ENCODE data around the gene ZNF182. TPM values are rescaled to one million over a fixed set of nuclear protein-coding genes. Genes with fewer than 3 reads are reported as not detected.
"Not testable (repeated sequence)": the region's sequence is repeated elsewhere in the genome, so short reads cannot be mapped to it uniquely, and the experiment has no call there.

Gene ZNF182
- total RNA-seq (2014; rRNA removed; shearing (Covaris generic)) = 3.5 and 9.1 TPM in 2 replicates

DNA sequence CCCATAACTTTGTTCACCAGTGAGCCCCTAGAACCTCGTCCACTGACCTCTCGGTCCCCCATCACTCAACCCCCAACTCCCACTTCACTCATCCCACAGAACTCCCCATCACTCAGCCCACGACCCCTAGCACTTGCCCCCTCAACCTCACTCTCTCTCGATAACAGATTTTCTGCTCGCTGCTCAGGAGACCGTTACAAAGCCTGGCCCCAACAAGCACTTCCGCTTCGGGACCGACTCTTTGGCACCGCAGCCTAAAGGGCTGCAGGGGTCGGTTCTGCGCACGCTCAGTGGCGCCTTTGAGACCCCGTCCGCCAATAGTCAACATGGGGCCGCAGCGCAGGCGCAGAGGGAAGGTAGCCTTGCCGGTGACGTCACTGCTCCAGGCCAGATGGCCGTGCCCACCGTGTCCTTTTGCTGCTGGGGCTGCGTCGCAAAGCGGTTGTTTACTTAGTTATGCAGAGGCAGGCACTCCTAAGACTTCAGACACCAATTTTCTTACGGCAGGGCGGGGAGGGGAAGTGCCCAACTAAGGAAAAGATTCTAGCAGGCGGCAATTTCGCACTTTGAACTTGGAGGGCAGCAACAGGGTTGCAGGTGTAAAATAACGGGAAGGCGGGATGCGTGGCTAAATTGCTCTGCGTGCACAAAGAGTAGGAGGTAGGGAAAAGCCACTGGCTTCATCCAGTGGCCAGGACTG is at the start of gene ZNF182:
TSS of gene ZNF182 (minus strand) at position 232 of the 700 bp plus-strand sequence. CDS start 1,380 bp downstream, outside the sequence.
- no peaks in the 10 kb centered on the region for H3K36me3 ChIP-seq (replicated peaks; ENCODE audit: control insufficient read depth, insufficient read depth, low read length)
- H3K27me3 ChIP-seq (ENCODE audit: control insufficient read depth, insufficient read depth, low read length) = no peaks in the 10 kb centered on the region

DNA sequence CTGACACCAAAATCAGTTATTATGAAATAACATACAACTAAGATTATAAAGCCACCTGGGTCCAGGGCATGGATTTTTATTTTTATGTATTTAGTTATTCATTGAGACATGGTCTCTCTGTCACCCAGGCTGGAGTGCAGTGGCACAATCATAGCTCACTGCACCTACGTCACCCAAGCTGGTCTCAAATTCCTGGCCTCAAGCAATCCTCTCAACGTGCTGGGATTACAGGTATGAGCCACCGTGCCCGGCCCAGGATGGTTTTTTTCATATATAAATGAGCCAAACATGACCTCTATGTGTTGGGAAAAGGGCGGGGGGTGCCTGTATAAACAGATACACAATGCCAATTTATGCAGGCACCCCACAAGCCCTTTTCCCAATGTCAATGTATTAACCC is 43.1 kb upstream of the ZNF182 start:
- DNase-seq = no peak
- Histone ChIP-seq H3K36me3 (replicated peaks; ENCODE audit: control insufficient read depth, insufficient read depth, low read length) (no peaks in the 10 kb centered on the region), H3K4me3 (ENCODE audit: insufficient read depth, low read depth, low read length) (no peak overlapping the region), H3K27me3 (ENCODE audit: control insufficient read depth, insufficient read depth, low read length) (no peaks in the 10 kb centered on the region)

More for the DNA sequence above, at the start of gene ZNF182:
- peak; percentile 91 for DNase-seq
- peak within 1 kb of the TSS; percentile 79 for H3K4me3 ChIP-seq (ENCODE audit: insufficient read depth, low read depth, low read length)

DNA sequence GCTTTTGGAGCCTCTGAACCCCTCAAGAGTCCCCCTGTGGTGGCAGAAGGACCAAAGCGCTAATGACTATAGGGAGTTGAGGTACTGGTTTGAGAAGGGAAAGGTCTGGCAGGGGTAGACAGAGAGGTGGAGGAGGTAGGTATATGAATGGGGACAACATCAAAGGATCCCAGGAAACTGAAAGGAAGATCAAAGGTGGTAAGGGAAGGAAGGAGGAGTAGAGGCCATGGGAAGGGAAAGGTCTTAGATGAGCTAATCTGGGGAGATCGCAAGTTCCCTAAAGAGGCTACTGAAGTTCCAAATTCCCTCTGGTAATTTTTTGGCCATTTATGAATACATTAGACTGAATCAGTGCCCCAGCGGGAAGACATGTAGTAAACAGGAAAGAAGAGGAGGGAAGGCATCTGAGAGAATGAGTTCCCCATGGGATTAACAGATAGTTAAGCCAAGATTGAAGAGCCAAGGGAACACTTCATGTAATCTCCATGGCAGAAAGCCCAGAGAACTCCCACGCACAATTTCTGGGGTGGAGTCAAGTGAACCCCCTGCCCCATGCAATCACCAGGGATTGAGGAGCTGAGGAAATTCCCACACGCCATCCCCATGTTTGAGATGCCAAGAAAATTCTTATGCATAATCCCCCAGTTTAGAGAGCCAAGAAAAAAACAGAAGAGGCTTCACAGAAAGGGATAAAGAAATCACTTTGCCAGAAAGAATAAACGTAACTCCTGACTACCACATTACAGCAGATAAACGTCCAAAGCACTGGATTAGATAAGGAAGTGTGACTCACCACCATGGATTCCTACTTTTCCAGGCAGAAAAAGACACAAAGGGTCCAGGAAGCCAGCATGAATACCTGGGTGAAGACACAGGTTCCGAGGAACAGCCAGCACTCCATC is 41.9 kb upstream of the ZNF182 start:
- H3K4me3 ChIP-seq (ENCODE audit: insufficient read depth, low read depth, low read length) = no peak overlapping the region
- H3K36me3 ChIP-seq (replicated peaks; ENCODE audit: control insufficient read depth, insufficient read depth, low read length) = no peaks in the 10 kb centered on the region
- DNase-seq = no peak
- H3K27me3 ChIP-seq (ENCODE audit: control insufficient read depth, insufficient read depth, low read length) = no peaks in the 10 kb centered on the region

DNA sequence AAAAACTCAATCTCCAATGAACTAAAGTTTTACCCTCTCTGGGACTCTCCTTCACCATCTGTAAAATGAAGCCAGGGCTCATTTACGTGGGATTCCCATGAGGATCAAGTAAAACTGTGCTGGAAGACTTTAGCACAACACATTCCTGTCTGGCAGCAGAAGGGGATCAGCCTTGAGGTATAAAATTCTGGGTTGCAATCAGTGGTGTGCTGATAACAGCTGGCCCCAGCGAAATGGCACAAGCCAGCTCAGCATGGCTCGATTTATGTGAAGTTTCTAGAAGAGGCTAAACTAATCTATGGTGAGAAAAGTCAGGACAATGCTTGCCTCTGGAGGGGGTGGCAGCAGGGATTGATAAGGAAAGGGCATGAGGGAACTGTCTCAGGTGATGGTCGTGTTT is 39.3 kb upstream of the ZNF182 start:
- no peak for DNase-seq
- H3K4me3 ChIP-seq (ENCODE audit: insufficient read depth, low read depth, low read length) = no peak overlapping the region
- H3K36me3 ChIP-seq (replicated peaks; ENCODE audit: control insufficient read depth, insufficient read depth, low read length) = no peaks in the 10 kb centered on the region
- no peaks in the 10 kb centered on the region for H3K27me3 ChIP-seq (ENCODE audit: control insufficient read depth, insufficient read depth, low read length)

DNA sequence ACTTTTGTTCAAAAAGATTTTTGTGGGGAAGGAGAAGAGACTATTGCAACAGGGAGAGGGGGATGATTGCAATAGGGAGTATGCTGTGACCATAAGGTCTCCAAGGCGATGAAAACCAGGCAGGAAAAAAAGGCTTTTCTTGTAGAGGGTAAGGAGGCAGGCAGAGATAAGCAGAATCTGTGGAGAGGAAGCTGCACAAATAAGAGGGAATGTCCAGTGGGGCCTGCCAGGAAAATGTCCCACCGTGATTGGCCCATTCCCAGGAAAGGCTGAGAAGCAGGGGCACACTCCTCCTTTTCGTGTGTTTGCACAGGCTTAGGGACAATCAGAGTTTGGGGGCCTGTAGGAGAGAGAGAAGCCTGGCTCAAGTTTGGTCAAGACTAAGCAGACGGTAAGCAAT is 32.1 kb upstream of the ZNF182 start:
- DNase-seq = no peak
- Histone ChIP-seq H3K27me3 (ENCODE audit: control insufficient read depth, insufficient read depth, low read length) (no peaks in the 10 kb centered on the region), H3K4me3 (ENCODE audit: insufficient read depth, low read depth, low read length) (no peak overlapping the region), H3K36me3 (replicated peaks; ENCODE audit: control insufficient read depth, insufficient read depth, low read length) (no peaks in the 10 kb centered on the region)

DNA sequence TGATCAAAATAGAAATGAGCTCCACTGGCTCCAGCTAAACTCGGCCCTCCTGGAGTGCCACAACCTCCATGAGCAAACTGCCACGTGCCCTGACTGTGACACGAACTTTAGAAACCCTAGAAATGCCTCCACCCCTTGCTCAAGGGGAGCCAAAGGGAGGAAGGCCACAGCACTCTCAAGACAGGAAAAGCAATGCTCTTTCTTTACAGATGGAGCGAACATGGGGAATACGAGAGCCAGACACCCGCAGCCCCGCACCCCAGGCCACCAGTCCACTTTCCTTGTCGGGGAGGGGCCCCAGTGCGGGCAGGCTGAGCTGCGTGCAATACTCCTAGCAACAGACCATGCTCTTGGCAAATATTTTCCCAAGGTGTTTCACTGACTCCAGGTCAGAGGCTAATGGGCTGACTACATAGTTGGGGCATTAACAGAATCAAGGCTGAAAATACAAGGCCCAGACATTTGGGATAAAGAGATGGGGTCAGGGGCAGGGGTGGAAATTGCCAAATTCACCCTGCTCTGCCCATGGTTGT is 26.9 kb upstream of the ZNF182 start:
- not testable (repeated sequence) for H3K27me3 ChIP-seq (ENCODE audit: control insufficient read depth, insufficient read depth, low read length); H3K4me3 ChIP-seq (ENCODE audit: insufficient read depth, low read depth, low read length); DNase-seq; H3K36me3 ChIP-seq (replicated peaks; ENCODE audit: control insufficient read depth, insufficient read depth, low read length)

DNA sequence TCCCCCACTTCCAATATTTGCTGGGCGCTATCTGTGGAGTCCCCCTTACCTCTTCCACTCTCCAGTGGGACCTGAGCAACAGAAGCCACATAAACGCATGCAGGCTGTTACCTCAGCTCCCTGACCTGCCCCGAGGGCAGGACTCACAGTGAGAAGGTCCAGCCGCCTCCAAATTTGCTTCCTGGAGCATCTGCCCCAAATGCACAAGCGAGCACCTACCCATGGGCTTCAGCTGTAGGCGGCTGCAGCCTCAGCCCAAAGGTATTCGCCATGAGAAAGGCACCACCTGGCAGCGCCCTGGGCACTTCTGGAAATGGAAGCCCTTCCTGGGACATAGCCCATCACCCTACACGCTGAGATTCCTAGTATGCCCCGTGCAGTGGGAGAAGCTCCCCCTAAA is 26.4 kb upstream of the ZNF182 start:
- no peak overlapping the region for H3K4me3 ChIP-seq (ENCODE audit: insufficient read depth, low read depth, low read length)
- no peaks in the 10 kb centered on the region for H3K36me3 ChIP-seq (replicated peaks; ENCODE audit: control insufficient read depth, insufficient read depth, low read length)
- no peak for DNase-seq
- no peaks in the 10 kb centered on the region for H3K27me3 ChIP-seq (ENCODE audit: control insufficient read depth, insufficient read depth, low read length)

DNA sequence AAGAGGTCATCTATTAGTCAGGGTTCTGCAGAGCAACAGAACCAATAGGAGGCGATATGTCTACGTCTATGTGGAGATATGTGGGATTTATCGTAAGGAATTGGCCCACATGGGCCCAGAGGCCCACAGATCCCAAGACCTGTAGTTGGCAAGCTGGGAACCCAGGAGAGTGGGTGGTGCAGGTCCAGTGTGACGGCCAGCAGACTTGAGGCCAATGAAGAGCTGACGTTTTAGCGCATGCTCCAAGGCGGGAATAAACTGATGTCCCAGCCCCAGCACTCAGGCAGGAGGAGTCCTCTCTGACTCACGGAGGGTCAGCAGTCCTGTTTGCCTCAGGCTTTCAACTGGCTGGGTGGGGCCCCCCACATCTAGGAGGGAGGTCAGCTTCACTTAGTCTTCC is 24.3 kb upstream of the ZNF182 start:
- Histone ChIP-seq H3K4me3 (ENCODE audit: insufficient read depth, low read depth, low read length) (no peak overlapping the region), H3K27me3 (ENCODE audit: control insufficient read depth, insufficient read depth, low read length) (no peaks in the 10 kb centered on the region), H3K36me3 (replicated peaks; ENCODE audit: control insufficient read depth, insufficient read depth, low read length) (no peaks in the 10 kb centered on the region)
- DNase-seq = no peak

DNA sequence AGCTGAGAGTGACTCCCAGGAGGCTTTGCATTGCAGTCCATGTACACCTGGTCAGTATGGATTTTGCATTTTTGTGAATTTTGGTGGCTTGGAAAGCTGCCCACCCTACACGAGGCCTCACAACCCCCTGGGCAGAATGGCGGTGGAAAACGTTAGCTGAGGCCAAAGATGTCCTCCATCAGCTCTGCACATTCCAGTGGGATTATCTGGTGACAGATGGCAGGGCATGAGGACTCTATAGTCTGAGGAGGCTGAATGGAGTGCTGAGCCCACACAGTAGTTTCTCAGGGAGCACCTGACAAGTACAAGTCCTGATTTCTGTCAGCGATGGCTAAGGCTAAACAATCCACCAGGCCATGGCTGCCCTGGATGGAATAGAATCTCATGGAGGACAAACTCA is 23.8 kb upstream of the ZNF182 start:
- not testable (repeated sequence) for H3K27me3 ChIP-seq (ENCODE audit: control insufficient read depth, insufficient read depth, low read length); DNase-seq; H3K4me3 ChIP-seq (ENCODE audit: insufficient read depth, low read depth, low read length); H3K36me3 ChIP-seq (replicated peaks; ENCODE audit: control insufficient read depth, insufficient read depth, low read length)

DNA sequence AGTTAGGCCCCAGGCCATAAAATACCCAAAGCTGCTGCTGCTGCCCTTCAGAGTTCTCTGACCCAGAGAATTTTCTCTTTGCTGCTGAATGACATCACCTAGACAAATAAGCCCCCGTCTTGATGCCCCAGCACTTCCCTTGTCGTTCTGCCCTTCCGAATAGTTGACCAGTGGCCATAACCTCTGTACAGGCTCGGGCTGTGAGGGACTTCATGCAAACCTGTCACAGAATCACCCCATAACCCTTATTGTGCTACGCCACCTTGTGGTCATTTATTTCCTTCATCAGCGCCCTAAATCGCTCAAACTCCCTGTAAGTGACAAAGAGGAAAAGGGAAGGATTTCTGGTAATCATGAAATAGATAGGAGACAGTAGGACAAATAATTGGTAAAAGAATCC is 21.8 kb upstream of the ZNF182 start:
- no peaks in the 10 kb centered on the region for H3K27me3 ChIP-seq (ENCODE audit: control insufficient read depth, insufficient read depth, low read length)
- H3K36me3 ChIP-seq (replicated peaks; ENCODE audit: control insufficient read depth, insufficient read depth, low read length) = no peaks in the 10 kb centered on the region
- no peak overlapping the region for H3K4me3 ChIP-seq (ENCODE audit: insufficient read depth, low read depth, low read length)
- DNase-seq = peak; percentile 52

DNA sequence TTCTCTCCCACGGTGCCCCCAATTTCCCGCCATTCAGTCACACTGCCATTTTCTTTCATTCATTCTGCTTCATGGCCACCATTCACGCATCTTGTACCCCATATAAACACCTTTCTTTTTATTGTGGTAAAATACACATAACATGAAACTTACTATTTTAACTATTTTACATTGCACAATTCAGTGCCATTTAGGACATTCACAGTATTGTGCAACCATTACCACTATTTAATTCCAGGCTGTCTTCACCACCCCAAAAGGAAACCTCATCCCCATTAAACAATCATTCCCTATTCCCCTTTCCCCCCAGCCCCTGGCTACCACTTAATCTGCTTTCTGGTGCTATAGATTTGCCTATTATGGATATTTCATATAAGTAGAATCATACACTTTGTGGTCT is 18.9 kb upstream of the ZNF182 start:
- Histone ChIP-seq H3K27me3 (ENCODE audit: control insufficient read depth, insufficient read depth, low read length) (no peaks in the 10 kb centered on the region), H3K36me3 (replicated peaks; ENCODE audit: control insufficient read depth, insufficient read depth, low read length) (no peaks in the 10 kb centered on the region), H3K4me3 (ENCODE audit: insufficient read depth, low read depth, low read length) (no peak overlapping the region)
- DNase-seq = no peak

DNA sequence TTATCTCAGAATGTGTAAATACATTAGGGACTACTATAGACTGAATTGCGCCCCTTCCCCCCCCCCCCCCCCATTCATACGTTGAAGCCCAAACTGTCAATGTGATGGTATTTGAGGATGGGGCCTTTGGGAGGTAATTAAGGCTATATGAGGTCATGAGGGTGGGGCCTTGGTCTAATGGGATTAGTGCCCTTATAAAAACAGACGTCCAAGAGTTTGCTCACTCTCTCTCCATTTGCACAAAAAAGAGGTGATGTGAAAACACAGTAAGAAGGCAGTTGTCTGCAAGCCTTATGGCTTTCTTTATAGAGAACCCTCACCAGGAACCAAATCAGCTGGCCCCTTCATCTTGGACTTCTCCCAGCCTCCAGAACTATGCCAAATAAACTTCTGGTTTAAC is 18.3 kb upstream of the ZNF182 start:
- Histone ChIP-seq H3K36me3 (replicated peaks; ENCODE audit: control insufficient read depth, insufficient read depth, low read length) (no peaks in the 10 kb centered on the region), H3K27me3 (ENCODE audit: control insufficient read depth, insufficient read depth, low read length) (no peaks in the 10 kb centered on the region), H3K4me3 (ENCODE audit: insufficient read depth, low read depth, low read length) (no peak overlapping the region)
- DNase-seq = no peak

DNA sequence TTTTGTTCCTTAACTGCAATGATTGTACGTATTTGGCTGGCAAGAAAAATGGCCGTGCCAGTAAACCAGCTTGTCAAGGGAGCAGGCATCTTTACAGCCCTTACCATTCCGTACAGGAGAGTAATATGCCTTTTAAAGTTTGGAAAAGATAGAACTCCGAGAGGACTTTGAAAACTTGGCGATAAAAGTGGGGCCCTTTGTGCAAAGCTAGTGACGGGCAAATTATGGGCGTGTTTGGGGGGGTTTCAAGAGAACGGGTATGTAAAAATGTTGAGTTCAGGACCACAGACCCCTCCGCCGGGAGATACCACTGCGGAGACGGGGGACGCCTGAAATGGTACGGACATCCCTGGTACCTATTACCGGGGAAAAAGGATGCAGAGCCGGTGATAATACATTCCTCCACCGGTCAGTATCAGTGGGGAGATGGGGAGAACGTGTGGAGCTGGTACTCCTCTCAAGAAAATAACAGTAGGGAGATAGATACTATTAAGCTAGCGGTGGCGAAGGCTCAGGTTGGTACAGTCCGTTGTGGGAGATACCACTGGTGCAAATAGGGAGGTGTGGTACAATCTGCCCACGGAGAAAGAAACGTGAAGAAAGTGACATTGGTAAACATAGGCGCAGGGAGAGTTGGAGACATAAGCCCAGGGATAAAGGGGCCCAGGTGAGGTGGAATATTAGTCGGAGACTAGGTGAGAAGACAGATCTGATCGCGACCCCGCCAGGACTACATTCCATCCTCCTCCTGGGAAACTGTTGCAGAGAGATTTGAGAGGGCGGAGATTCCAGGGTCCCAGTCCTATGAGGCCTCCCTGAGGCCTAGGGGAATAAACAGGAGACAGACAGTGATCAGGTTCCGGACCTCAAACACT is 17.5 kb upstream of the ZNF182 start:
- peak overlapping the region; percentile 53 for H3K4me3 ChIP-seq (ENCODE audit: insufficient read depth, low read depth, low read length)

DNA sequence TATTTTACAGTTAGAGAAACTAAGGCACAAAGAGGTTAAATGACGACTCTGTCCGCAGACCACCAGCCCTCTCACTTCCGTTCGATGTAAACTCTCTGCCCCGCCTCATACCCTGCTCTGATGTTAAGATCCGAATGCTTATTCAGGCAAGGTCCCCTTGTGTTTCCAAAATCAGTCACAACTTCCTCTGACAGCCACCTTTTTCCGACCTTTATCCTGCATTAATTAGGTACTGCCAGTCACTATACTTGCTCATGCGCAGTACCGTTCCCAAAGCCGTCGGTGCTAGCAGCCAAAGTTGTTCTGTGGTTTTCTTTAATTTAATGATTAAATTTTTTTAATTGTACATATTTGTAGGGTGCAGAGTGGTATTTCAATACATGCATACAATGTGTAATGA is 16.7 kb upstream of the ZNF182 start:
- not testable (repeated sequence) for DNase-seq; H3K36me3 ChIP-seq (replicated peaks; ENCODE audit: control insufficient read depth, insufficient read depth, low read length); H3K4me3 ChIP-seq (ENCODE audit: insufficient read depth, low read depth, low read length); H3K27me3 ChIP-seq (ENCODE audit: control insufficient read depth, insufficient read depth, low read length)

More for the DNA sequence above, 17.5 kb upstream of the ZNF182 start:
- peak; percentile 69 for DNase-seq
- no peaks in the 10 kb centered on the region for H3K27me3 ChIP-seq (ENCODE audit: control insufficient read depth, insufficient read depth, low read length)
- H3K36me3 ChIP-seq (replicated peaks; ENCODE audit: control insufficient read depth, insufficient read depth, low read length) = no peaks in the 10 kb centered on the region

Measured in H7 (cell line).